ENCODE measurements around the gene FGD2. TPM values are rescaled to one million over a fixed set of nuclear protein-coding genes. Genes with fewer than 3 reads are reported as not detected.

The FGD2 gene
- total RNA-seq, 2 experiments from 2014 or later = 1.2 TPM

DNA sequence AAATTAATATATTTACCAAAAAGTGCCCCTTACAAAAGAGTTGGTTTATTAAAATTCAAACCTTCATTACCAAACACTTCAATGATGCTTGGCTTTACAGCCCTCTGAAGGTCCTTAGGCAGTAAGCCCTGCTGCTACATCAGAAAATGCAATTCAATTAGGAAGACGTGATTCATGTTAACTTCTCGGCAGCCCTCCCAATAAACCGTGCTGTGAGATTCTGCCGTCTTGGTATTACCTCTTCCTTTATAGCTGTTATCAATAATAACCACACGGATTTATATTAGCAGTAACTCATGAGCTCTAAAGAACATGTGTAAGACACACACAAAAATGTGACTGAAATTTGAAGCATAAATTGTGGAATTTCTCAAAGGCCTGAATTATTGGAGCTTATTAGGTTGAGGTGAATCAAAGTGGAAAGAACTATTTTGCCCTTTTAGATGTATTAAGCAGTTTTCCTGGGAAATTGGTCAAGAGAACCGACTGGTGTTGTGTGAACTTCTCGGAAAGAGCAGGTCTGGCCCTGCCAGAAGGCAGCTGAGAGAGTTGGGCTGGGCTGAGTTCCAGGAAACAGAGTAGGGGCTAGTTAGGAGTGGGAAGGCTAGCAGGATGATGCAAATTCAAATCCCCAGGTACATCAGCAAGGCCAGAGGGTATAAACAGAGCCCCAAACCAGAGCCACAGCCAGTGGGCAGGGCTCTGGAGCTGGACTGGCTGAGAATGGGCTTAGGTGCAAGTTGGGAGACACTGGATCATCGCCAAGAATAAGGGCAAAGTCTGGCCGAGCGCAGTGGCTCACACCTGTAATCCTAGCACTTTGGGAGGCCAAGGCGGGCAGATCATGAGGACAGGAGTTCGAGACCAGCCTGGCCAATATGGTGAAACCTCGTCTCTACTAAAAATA lies 33.1 kb downstream of the FGD2 start:
- no peak overlapping the region for H3K27ac Mint-ChIP-seq
- intact Hi-C loops (cut with DNase I, micrococcal nuclease) = no loop called here
- no peak overlapping the region for H3K4me3 Mint-ChIP-seq

GRCh38 chr6:37039958-37040357 lies 34.5 kb downstream of the FGD2 start:
- H3K27ac ChIP-seq (ENCODE audit: low read depth in 1 of 2, low read length in 2 of 2) = no peak overlapping the region
- no peak for DNase-seq
- Mint-ChIP-seq H3K36me3 (ENCODE audit: low read depth) (no peaks in the 10 kb centered on the region), H3K27ac (no peak overlapping the region), H3K9me3 (no peaks in the 10 kb centered on the region), H3K27me3 (no peaks in the 10 kb centered on the region), H3K4me1 (ENCODE audit: low read depth) (peaks cover 15% of the 10 kb centered on the region), H3K4me3 (no peak overlapping the region)
- ChIA-PET POLR2A (no interaction called here), CTCF (interaction anchor here (1.2 kb wide), 1 partner anchor 21 kb away, joined by 3 read pairs; no protein-coding TSS in a partner anchor)
- no peaks in the 10 kb centered on the region for H3K27me3 ChIP-seq (ENCODE audit: control insufficient read depth in 1 of 2, insufficient read depth in 2 of 2, low read length in 2 of 2)
- ATAC-seq (ENCODE audit: poor library complexity) = no peak
- intact Hi-C loops (cut with DNase I, micrococcal nuclease) = no loop called here
- H3K36me3 ChIP-seq (ENCODE audit: insufficient read depth, low read length) = no peaks in the 10 kb centered on the region
- peaks cover 7% of the 10 kb centered on the region for H3K4me1 ChIP-seq (ENCODE audit: insufficient read depth, low read length)
- no peak overlapping the region for H3K4me3 ChIP-seq (ENCODE audit: low read length)
- H3K9me3 ChIP-seq (ENCODE audit: control insufficient read depth in 1 of 2, insufficient read depth in 1 of 2, low read length in 2 of 2) = no peaks in the 10 kb centered on the region
- TF ChIP-seq CTCF (IDR thresholded peaks at IDR 0.05) = no peak

More for the DNA sequence above, 33.1 kb downstream of the FGD2 start:
- Histone ChIP-seq H3K27ac (ENCODE audit: low read depth in 1 of 2, low read length in 2 of 2) (no peak overlapping the region), H3K36me3 (ENCODE audit: insufficient read depth, low read length) (no peaks in the 10 kb centered on the region), H3K9me3 (ENCODE audit: control insufficient read depth in 1 of 2, insufficient read depth in 1 of 2, low read length in 2 of 2) (no peaks in the 10 kb centered on the region), H3K4me3 (ENCODE audit: low read length) (no peak overlapping the region), H3K27me3 (ENCODE audit: control insufficient read depth in 1 of 2, insufficient read depth in 2 of 2, low read length in 2 of 2) (no peaks in the 10 kb centered on the region), H3K4me1 (ENCODE audit: insufficient read depth, low read length) (peaks cover 7% of the 10 kb centered on the region)
- no peaks in the 10 kb centered on the region for H3K36me3 Mint-ChIP-seq (ENCODE audit: low read depth)
- H3K9me3 Mint-ChIP-seq = no peaks in the 10 kb centered on the region
- no peak for TF ChIP-seq CTCF (IDR thresholded peaks at IDR 0.05)
- H3K27me3 Mint-ChIP-seq = no peaks in the 10 kb centered on the region
- H3K4me1 Mint-ChIP-seq (ENCODE audit: low read depth) = peaks cover 15% of the 10 kb centered on the region
- no peak for DNase-seq
- POLR2A ChIA-PET = no interaction called here
- ATAC-seq (ENCODE audit: poor library complexity) = no peak
- CTCF ChIA-PET = no interaction called here

GRCh38 chr6:37041521-37041920 lies 36.1 kb downstream of the FGD2 start:
- Mint-ChIP-seq H3K4me3 (no peak overlapping the region), H3K27ac (no peak overlapping the region)

More at GRCh38 chr6:37041521-37041920, 36.1 kb downstream of the FGD2 start:
- no peak overlapping the region for H3K27ac ChIP-seq (ENCODE audit: low read depth in 1 of 2, low read length in 2 of 2)
- no peaks in the 10 kb centered on the region for H3K36me3 ChIP-seq (ENCODE audit: insufficient read depth, low read length)
- intact Hi-C loops (cut with DNase I, micrococcal nuclease) = no loop called here
- no peaks in the 10 kb centered on the region for H3K27me3 Mint-ChIP-seq
- H3K4me1 ChIP-seq (ENCODE audit: insufficient read depth, low read length) = peaks cover 15% of the 10 kb centered on the region
- no peaks in the 10 kb centered on the region for H3K36me3 Mint-ChIP-seq (ENCODE audit: low read depth)
- POLR2A ChIA-PET = no interaction called here
- TF ChIP-seq CTCF (IDR thresholded peaks at IDR 0.05) = no peak
- H3K4me3 ChIP-seq (ENCODE audit: low read length) = no peak overlapping the region
- no peaks in the 10 kb centered on the region for H3K27me3 ChIP-seq (ENCODE audit: control insufficient read depth in 1 of 2, insufficient read depth in 2 of 2, low read length in 2 of 2)
- peaks cover 27% of the 10 kb centered on the region for H3K4me1 Mint-ChIP-seq (ENCODE audit: low read depth)
- DNase-seq (no peak), ATAC-seq (ENCODE audit: poor library complexity) (no peak)
- CTCF ChIA-PET = interaction anchor here (1.0 to 1.7 kb wide), 4 partner anchors 10 to 166 kb away, joined by 3 to 4 read pairs (median 3); no protein-coding TSS in a partner anchor
- H3K9me3 Mint-ChIP-seq = no peaks in the 10 kb centered on the region
- no peaks in the 10 kb centered on the region for H3K9me3 ChIP-seq (ENCODE audit: control insufficient read depth in 1 of 2, insufficient read depth in 1 of 2, low read length in 2 of 2)
